ENCODE data around the gene ACOXL. TPM values are rescaled to one million over a fixed set of nuclear protein-coding genes. Genes with fewer than 3 reads are reported as not detected.

ACOXL gene
- polyA plus RNA-seq, 3 donors: 0.35 TPM; not detected in 2

DNA sequence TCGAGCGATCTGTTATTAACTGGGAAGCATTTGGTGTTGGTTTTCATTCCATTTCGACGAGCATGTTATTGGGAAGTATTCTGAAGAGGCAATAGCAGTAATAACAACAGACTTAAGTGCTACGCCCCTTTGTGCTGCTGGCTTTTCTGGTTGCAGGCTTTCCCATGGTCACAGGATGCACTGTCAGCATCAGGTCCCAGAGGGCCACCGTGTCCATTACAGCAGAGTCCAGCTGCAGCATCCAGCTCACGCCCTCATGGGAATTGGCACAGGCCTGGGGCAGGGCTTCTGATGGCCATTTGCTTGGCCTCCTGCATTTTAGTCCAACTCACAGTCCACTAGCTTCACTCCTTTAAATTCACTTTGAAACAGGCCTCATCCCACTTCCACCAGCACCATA is 432.7 kb downstream of the ACOXL start:
- H3K79me2 ChIP-seq (ENCODE audit: insufficient read depth, low read length): no peaks in the 10 kb centered on the region
- no peak overlapping the region for H3K4me3 ChIP-seq (replicated peaks in 1 of 3; ENCODE audit: low read depth in 2 of 3, low read length in 3 of 3)
- H3K9ac ChIP-seq (ENCODE audit: insufficient read depth, low read length, poor library complexity, severe bottlenecking): no peak overlapping the region
- no peak overlapping the region for H2AFZ ChIP-seq (ENCODE audit: insufficient read depth, low read depth, low read length, poor library complexity, severe bottlenecking)
- H4K20me1 ChIP-seq (ENCODE audit: insufficient read depth, low read length): peaks cover 56% of the 10 kb centered on the region
- DNase-seq: no peak
- intact Hi-C loops (cut with micrococcal nuclease): no loop called here
- no peaks in the 10 kb centered on the region for H3K9me3 ChIP-seq (replicated peaks in 1 of 2; ENCODE audit: control insufficient read depth in 1 of 2, insufficient read depth in 1 of 2, low read length in 2 of 2)
- H3K4me3 Mint-ChIP-seq: no peak overlapping the region
- H3K27me3 Mint-ChIP-seq (ENCODE audit: low read depth in 3 of 3): peaks cover 7 to 10% (median 9%) of the 10 kb centered on the region in 3 donors
- H3K36me3 ChIP-seq (replicated peaks in 1 of 2; ENCODE audit: control insufficient read depth in 1 of 2, insufficient read depth in 2 of 2, low read length in 2 of 2): peaks cover 44 to 64% of the 10 kb centered on the region in 2 donors
- peaks cover 7 to 12% of the 10 kb centered on the region in 2 donors for H3K4me1 ChIP-seq (ENCODE audit: control insufficient read depth in 1 of 2, insufficient read depth in 2 of 2, low read length in 2 of 2)
- no peak overlapping the region for H3K27ac Mint-ChIP-seq
- no peak overlapping the region for H3K27ac ChIP-seq (ENCODE audit: low read depth in 1 of 2, low read length in 2 of 2)
- H3K4me2 ChIP-seq (replicated peaks; ENCODE audit: extremely low read depth, low read length, poor library complexity, severe bottlenecking): no peak overlapping the region
- peaks cover 71 to 73% of the 10 kb centered on the region in 2 donors for H3K36me3 Mint-ChIP-seq
- TF ChIP-seq, protein P1, sequence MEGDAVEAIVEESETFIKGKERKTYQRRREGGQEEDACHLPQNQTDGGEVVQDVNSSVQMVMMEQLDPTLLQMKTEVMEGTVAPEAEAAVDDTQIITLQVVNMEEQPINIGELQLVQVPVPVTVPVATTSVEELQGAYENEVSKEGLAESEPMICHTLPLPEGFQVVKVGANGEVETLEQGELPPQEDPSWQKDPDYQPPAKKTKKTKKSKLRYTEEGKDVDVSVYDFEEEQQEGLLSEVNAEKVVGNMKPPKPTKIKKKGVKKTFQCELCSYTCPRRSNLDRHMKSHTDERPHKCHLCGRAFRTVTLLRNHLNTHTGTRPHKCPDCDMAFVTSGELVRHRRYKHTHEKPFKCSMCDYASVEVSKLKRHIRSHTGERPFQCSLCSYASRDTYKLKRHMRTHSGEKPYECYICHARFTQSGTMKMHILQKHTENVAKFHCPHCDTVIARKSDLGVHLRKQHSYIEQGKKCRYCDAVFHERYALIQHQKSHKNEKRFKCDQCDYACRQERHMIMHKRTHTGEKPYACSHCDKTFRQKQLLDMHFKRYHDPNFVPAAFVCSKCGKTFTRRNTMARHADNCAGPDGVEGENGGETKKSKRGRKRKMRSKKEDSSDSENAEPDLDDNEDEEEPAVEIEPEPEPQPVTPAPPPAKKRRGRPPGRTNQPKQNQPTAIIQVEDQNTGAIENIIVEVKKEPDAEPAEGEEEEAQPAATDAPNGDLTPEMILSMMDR (IDR thresholded peaks at IDR 0.05): no peak
- H3K9me3 Mint-ChIP-seq: peaks cover 0 to 2% (median 0%) of the 10 kb centered on the region in 7 donors
- no peaks in the 10 kb centered on the region for H3K27me3 ChIP-seq (ENCODE audit: control insufficient read depth in 2 of 2, insufficient read depth in 2 of 2, low read length in 2 of 2)
- 97% methylated on average over 7 of the region's 7 CpGs for WGBS (ENCODE audit: insufficient coverage)
- H3K4me1 Mint-ChIP-seq: peaks cover 19% of the 10 kb centered on the region

DNA sequence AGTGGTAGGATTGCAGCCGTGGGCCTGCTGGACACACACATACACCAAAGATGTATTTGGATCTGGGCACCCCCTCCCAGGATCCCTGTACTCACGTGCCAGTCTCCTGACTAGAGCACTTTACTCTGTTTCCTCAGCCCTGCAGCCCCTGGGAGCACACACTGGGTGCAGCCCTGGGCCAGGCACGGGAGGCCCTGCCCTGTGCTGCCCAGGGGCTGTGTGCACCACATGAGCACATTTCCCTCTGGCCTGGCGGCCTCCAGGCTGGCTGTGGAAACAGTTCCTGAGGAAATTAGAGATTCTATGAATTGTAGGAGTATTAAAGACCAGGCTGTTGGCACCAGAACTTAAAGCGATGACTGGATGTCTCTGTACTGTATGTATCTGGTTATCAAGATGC is 433.7 kb downstream of the ACOXL start:
- H3K4me1 Mint-ChIP-seq: peaks cover 19% of the 10 kb centered on the region
- H3K27ac ChIP-seq (ENCODE audit: low read depth in 1 of 2, low read length in 2 of 2): no peak overlapping the region
- H3K9ac ChIP-seq (ENCODE audit: insufficient read depth, low read length, poor library complexity, severe bottlenecking): no peak overlapping the region
- peaks cover 62 to 63% of the 10 kb centered on the region in 2 donors for H3K36me3 Mint-ChIP-seq
- H3K4me1 ChIP-seq (ENCODE audit: control insufficient read depth in 1 of 2, insufficient read depth in 2 of 2, low read length in 2 of 2): peaks cover 7 to 12% of the 10 kb centered on the region in 2 donors
- H3K36me3 ChIP-seq (replicated peaks in 1 of 2; ENCODE audit: control insufficient read depth in 1 of 2, insufficient read depth in 2 of 2, low read length in 2 of 2): peaks cover 44 to 53% of the 10 kb centered on the region in 2 donors
- no peaks in the 10 kb centered on the region for H3K27me3 ChIP-seq (ENCODE audit: control insufficient read depth in 2 of 2, insufficient read depth in 2 of 2, low read length in 2 of 2)
- H3K9me3 Mint-ChIP-seq: peaks cover 0 to 2% (median 0%) of the 10 kb centered on the region in 7 donors
- H3K79me2 ChIP-seq (ENCODE audit: insufficient read depth, low read length): no peaks in the 10 kb centered on the region
- H3K9me3 ChIP-seq (replicated peaks in 1 of 2; ENCODE audit: control insufficient read depth in 1 of 2, insufficient read depth in 1 of 2, low read length in 2 of 2): no peaks in the 10 kb centered on the region
- H3K4me3 Mint-ChIP-seq: no peak overlapping the region
- intact Hi-C loops (cut with micrococcal nuclease): no loop called here
- no peak overlapping the region for H3K4me3 ChIP-seq (replicated peaks in 1 of 3; ENCODE audit: low read depth in 2 of 3, low read length in 3 of 3)
- TF ChIP-seq, protein P1 (IDR thresholded peaks at IDR 0.05): no peak
- peaks cover 12 to 14% (median 14%) of the 10 kb centered on the region in 3 donors for H3K27me3 Mint-ChIP-seq (ENCODE audit: low read depth in 3 of 3)
- DNase-seq: no peak
- no peak overlapping the region for H3K4me2 ChIP-seq (replicated peaks; ENCODE audit: extremely low read depth, low read length, poor library complexity, severe bottlenecking)
- no peak overlapping the region for H3K27ac Mint-ChIP-seq
- 98% methylated on average over 4 of the region's 5 CpGs for WGBS (ENCODE audit: insufficient coverage)
- H4K20me1 ChIP-seq (ENCODE audit: insufficient read depth, low read length): peaks cover 46% of the 10 kb centered on the region
- H2AFZ ChIP-seq (ENCODE audit: insufficient read depth, low read depth, low read length, poor library complexity, severe bottlenecking): no peak overlapping the region
